ENCODE data around the gene MPL.

MPL gene

DNA sequence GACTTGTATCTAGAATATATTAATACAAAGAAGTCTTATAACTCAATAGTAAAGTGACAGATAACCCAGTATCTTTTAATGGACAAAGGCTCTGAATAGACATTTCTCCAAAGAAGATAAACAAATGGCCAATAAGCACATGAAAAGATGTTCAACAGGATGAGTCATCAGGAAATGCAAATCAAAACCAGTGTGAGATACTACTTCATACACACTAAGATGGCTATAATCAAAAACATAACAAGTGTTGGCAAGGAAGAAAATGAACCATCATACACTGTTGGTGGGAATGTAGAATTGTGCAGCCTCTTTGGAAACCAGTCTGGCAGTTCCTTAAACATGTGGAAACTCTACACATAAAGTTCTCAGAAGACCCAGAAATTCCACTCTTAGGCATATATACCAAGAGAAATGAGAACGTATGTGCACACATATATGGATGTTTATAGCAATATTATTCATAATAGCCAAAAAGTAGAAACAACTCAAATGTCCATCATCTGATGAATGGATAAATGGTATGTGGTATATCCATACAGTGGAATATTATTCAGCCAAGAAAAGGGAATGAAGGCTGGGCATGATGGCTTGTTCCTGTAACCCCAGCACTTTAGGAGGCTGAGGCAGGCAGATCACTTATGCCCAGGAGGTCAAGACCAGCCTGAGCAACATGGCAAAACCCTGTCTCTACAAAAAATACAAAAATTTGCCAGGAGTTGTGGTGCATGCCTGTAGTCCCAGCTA, 9.9 kb upstream of the MPL start:
- no peak for DNase-seq

DNA sequence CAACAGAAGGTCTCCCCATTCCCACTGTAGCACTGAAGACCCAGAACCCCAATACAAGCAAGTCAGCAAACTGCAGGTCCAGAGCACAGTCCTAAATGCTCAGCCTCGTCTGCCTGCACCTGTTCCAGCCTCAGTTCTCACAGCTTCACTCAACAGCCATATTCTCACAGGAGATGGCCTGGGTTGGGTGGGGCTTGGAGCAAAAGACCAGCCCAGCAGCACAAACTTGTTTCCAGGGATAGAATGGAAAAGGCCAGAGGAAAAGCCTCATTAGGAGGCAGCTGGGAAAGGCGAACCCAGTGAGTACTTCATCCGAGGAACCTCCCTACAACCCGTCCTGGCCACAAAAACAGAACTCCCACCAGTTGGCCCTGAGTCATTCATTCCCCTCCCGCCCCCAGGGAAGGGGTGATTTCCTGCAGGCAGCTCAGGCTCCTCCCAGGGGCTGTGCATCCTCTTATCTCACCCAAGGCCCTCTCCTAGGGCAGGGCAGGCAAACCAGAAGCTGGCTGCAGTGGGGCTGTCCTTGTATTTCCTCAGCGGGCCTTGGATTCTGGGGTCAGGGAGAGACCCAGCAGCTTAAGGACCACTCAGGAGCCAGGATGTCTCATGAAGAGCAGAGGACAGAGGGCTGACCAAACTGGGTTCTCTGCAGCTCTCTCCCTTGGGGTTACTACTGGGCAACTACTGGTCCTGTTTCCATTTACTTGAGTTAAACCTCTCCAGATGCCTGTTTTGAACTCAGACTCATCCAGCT, 7.4 kb upstream of the MPL start:
- no peak for DNase-seq

DNA sequence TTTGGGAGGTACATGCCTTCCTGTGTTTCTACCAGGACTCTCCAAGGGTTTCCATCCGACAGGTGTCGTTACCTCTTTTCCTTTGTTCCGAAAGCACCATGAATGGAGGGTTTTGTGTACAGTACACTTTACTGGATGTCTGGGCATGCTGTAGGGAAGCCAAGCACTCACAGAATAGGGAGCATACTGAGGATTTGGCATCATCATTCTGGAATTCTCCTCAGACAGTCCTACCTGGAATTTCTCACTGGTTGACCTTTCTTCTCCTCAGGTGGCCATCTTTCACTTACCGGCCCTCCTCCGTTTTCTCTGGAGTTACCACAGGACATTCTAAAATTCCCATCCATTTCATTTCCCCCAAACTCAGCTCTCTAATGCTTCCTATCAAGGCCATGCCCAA, 5.9 kb upstream of the MPL start:
- DNase-seq, result peak; percentile 59

DNA sequence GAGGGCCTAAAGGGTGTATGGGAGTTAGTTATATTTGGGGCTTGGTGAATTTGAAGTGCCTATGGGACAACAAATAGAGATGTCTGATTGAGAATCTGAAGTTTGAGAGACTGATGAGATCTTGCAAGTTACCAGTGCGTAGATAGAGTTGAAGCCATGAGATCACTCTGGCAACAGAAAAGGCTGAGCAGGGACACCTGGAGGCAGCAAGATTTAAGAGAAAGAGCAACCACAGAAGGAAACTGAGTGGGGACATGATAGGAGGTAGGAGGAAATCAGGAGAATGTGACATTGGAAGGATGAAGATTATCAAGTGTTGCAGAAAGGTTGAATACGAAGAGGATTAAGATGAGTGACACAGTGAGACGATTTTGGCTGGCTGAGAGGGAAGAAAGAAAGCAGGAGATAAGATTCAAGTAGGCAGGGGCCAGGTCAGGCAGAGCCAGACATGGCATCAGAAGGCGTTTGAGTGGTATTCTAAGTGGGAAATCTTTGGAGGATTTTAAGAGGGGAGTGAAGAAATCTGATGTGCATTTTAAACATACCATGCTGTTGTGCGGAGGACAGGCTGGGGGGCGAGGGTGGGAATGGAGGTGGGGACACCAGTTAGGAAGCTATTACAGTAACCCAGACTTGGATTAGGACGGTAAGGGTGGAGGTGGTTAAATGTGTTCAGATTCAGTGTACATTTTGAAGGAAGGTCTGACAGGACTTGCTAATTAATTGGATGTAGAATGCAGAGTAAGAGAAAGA, 3.0 kb upstream of the MPL start:
- no peak for DNase-seq

DNA sequence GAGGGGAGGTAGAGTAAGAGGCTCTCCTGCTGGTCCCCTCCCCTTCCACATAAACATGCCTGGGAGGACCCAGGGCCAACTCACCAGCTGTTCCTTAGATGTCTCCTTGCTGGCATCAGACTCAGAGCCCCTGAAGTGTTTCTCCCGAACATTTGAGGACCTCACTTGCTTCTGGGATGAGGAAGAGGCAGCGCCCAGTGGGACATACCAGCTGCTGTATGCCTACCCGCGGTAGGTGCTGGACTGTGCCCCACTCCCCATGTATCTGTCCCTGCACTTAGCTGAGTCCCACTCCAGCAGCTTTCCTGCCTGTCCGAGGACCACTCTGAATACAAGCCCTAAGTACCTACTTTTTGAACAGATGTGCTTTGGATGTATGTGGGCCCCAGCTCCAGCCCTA, 383 bp downstream of the MPL start:
- no peak for DNase-seq

DNA sequence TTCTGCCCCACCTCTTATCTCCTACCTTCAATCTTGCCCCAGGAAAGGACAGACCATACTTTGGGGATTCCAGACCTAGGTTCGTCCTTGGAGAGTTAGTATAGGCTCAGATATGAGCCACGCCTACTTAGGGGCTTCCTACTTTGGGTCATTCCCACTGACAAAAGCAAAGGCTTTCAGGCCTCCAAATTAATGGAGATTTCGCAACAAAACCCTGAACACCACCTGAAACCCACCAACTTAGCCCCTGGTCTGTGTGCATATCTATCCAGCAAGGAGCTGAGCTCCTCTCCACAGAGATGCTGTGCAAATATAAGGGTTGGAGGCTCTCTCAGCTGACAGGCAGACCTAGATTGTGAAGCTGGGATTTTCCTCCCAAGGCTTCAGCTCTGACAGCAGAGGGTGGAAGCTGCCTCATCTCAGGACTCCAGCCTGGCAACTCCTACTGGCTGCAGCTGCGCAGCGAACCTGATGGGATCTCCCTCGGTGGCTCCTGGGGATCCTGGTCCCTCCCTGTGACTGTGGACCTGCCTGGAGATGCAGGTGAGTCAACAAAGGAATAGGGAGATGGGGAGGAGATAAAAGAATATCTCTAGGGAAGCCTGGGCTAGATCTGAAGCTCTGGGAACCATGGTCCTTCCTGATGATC, 2.1 kb downstream of the MPL start:
- no peak for DNase-seq

DNA sequence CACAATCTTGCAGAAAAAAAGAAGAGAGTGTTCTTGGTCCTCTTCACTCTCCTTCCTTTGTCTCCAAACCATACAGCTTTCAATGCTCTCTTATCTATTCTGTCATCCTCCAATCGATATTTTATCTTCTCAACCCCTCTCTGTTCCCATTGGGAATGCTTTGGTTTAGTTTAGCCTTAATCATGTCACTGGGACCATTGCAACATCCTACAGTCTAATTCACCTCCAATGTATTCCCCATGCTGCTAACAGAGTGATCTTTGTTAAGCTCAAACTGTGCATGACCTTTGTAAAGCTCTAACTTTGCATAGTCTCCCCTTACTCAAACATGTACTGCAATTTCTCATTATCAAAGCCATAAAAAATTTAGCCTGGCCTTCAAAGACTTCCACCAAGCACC, 2.9 kb downstream of the MPL start:
- no peak for DNase-seq

DNA sequence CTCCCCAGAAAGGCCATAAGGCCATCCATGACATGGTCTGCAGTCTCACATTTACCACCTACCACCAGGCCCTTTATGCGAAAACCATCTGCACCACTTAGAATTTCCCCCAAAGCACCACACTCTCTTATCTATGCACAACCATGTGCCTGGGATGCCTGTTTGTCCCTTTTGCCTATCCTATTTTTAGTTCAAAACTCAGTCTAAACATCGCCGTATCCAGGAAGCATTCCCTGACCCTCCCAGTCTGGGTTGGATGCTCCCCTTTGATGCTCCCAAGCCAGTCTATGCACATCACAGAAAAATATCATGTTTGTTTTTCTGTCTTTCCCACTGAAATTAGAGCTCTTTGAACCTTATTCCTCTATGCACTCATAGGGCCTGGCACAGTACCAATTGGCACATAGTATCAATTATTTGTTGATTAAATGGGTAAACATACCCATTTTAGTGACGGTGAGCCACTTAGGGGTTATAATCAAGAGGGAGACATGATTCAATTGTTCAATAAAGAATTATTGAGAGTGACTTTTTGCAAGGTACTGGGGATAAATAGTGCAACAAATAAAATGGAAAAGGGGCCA, 6.7 kb downstream of the MPL start:
- no peak for DNase-seq

DNA sequence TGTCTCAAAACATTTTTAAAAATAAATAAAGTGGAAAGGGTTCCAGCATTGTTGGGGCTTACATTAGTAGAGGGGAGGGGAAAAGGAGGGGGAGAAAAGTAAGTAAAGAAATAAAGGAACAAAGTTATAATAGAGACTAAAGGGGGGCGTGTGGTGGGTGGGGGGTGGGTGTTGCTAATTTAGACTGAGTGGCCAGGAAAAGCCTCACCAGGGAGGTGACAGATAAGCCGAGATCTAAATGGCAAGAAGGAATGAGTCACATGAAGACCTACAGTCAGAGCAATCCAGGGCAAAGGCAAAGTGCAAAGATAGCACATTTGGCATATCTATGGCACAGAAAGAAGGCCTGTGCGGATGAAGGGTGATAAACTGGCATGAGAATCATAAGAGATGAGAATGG, 7.5 kb downstream of the MPL start:
- DNase-seq, result no peak

DNA sequence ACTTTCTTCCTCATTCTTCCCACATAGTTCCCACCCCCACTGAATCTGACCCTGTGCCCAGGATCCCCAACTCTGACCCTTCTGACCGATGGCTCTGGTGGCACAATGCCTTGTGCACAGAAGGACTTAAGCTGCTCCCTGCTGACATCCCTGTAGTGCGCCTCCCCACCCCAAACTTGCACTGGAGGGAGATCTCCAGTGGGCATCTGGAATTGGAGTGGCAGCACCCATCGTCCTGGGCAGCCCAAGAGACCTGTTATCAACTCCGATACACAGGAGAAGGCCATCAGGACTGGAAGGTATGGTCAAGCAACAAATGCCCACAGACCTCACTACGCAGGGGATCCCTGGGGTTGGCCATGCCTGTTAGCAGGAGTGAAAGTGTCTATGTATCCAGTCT, 9.0 kb downstream of the MPL start:
- no peak for DNase-seq

DNA sequence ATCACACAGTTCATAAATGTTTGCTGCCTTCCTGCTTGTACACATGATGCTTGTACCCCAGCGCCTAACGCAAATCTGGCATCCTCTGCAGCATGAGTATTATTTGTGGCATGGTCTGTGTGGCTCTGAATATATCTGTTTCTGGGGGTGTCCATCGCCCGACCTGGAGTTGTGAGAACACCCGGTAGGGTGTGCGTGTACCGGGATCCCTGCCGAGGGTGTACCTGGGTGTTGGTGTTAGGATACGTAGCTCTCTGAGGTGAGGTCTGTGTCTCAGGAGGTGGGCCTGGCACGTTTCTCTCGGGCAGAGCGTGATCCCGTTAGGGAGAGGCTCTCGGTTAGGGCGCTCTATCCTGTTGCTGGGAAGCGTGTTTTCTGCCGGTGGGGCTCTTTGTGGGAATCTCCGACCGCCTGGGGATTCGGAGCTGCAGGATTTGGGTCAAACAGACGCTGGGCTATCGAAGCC, 10.8 kb downstream of the MPL start:
- peak; percentile 71 for DNase-seq

DNA sequence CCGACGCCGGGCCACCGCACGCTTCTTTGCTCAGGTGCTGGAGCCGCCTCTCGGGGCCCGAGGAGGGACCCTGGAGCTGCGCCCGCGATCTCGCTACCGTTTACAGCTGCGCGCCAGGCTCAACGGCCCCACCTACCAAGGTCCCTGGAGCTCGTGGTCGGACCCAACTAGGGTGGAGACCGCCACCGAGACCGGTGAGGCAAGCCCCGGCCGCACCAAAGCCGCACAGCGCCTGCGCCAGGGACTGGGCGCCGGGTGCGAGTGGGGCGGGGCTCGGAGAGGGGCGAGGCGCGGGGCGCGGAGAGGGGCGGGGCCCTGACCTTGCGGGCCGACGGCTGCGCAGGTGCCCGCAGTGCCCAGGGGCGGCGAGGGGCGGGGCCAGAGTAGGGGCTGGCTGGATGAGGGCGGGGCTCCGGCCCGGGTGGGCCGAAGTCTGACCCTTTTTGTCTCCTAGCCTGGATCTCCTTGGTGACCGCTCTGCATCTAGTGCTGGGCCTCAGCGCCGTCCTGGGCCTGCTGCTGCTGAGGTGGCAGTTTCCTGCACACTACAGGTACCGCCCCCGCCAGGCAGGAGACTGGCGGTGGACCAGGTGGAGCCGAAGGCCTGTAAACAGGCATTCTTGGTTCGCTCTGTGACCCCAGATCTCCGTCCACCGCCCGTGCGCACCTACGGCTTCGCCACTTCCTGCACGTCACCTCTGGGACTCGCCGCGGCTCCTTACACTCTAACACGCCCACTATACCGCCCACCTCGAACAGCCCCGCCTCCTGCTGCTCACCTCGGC, 11.4 kb downstream of the MPL start:
- peak; percentile 95 for DNase-seq

DNA sequence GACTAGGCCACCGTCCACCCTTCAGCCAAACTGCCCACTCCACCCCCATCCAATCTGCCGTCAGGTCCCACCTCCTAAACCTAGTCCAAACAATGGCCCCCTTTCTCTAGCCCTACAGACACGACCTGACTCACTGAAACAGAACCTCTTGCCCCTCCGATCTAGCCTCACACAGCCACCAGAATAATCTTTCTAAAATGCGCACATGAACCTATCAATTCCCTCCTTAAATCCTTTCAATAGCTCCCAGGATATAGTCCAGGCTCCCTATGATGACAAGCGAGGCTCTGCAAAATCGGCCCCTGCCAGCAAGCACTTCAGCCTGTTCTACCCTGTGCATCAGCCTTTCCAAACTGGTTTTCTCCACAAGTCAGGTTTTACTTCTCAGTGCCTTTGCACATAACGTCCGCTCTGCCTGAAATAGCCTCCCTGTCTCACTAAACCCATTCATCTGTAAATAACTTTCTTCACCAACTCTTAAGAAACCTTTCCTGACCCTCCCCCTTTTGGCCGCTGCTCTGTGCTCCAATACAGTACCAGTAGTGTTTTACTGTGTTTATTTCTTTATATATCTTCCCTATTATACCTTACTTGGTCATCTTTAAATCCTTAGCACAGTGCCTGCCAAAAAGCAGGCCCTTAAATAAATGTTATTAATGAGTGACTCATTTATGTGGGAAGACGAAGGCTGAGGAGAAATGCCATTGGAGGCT, 12.1 kb downstream of the MPL start:
- no peak for DNase-seq

DNA sequence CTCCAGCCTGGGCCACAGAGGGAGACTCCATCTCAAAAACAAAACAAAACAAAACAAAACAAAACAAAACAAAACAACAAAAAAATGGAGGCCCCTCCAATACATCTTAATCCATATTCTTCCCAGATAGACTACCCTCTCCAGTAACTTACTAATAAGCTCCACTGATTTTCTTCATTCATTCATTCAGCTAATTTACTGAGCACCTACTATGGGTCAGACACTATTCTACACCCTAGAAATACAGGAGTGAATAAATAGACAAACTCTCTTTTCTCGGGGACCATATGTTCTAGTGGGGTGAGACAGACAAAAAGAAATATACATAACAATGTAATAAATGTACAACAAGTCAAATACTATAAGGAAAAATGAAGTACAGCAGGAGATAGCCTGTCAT, 13.4 kb downstream of the MPL start:
- DNase-seq, result no peak

DNA sequence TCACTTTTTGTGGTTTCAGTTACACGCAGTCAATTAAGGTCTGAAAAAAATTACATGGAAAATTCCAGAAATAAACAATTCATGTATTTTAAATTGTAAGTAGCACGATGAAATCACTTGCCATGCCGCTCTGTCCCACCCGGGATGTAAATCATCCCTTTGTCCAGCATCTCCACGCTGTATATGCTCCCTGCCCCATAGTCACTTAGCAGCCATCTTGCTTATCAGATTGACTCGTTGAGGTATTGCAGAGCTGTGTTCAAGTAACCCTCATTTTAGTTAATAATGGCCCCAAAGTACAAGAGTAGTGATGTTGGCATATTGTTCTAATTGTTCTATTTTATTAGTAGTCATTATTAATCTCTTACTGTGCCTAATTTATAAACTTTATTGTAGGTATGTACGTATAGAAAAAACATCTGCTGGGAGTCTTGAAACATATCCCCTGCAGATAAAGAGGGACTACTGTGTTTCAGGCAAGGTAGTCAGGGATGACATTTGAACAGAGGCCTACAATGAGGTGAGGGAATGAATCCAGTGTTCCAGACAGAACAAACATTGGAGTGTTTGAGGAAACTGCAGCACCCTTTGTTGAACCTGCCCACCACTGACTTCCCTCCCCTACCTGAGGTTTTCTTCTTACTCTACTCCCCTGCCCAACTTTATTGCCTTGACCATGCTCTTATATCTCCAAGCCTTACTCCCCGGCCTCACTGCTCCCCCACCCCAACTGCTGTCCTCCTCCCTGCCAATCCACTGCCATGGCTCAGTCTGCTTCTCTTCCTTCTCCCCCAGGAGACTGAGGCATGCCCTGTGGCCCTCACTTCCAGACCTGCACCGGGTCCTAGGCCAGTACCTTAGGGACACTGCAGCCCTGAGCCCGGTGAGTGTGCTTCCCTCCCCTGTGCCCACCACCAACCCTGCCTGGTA, 14.1 kb downstream of the MPL start:
- no peak for DNase-seq

DNA sequence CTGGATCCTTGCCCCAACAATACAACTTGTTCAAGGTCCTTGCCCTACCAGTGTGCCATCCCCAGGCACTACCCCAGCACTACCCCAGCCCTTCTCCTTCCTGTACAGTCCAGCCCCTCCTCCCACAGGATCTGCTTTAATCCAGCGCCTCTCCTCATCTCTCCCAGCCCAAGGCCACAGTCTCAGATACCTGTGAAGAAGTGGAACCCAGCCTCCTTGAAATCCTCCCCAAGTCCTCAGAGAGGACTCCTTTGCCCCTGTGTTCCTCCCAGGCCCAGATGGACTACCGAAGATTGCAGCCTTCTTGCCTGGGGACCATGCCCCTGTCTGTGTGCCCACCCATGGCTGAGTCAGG, 14.7 kb downstream of the MPL start:
- DNase-seq, result no peak

DNA sequence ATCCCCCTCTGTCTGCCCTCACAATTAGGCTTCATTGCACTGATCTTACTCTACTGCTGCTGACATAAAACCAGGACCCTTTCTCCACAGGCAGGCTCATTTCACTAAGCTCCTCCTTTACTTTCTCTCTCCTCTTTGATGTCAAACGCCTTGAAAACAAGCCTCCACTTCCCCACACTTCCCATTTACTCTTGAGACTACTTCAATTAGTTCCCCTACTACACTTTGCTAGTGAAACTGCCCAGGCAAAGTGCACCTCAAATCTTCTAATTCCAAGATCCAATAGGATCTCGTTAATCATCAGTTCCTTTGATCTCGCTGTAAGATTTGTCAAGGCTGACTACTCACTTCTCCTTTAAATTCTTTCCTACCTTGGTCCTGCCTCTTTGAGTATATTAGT, 15.3 kb downstream of the MPL start:
- no peak for DNase-seq

DNA sequence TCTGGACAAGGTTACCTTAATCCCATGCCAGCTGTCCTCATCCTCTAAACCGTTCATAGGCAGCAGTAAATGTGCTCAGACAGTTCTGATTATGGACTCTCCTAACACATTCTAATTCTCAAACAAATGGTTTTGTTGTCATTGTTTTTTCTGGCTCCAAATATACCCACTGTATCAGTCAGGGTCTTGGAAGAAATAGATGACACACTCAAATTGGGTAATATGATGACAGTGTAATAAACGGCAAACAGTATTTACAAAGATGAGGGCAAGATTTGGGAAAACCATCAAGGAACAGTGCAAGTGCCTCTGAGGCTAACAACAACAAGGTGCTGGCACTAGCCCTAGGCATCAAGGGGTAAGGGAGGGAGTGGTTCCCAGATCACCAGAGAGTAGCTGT, 16.9 kb downstream of the MPL start:
- no peak for DNase-seq

DNA sequence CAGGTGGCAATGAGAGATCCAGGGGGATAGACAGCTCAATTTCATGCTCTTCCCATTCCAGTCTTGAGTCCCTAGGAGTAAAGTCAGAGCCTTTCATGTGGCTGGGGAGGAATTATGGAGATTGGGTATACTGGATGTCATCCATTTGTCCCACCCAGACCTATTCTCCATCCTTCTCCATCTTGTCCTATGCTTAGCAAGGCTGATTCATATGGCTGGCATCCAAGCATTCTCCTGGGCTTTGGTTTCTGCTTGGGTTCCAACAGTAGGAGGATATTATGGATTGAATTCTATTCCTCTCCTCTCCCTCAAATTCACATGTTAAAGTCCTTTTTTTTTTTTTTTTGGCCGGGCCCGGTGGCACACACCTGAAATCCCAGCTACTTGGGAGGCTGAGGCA, 17.3 kb downstream of the MPL start:
- DNase-seq, result no peak

DNA sequence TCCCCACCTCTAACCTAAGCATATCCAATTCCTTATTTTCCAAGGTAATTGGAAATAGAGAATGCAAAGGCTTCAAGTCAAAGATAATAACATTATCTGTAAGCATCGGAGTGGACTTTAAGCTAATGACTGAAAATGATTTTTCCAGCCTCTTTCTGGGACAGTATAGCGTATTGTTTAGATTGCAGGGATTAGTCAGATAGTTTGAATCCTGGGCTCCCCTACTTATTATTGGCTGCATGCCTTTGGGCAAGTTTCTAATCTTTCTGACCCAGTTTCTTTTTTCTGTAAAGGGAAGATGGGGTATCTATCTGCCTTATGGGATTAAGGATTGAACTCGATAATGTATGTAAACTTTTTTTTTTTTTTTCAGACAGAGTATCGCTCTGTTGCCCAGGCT, 19.6 kb downstream of the MPL start:
- DNase-seq, result no peak
